HG02840 (cell line): ENCODE data around the gene RBBP8NL.

ENCODE experiments used
- ATAC-seq: cut with Tn5 transposase; IDR thresholded peaks from one replicate; pipeline ENCODE4 v1.9.1; 2021; ENCODE audit warnings: mild to moderate bottlenecking, moderate library complexity, moderate number of reproducible peaks; ENCODE audit not compliant: unreplicated experiment, low FRiP score

The RBBP8NL gene

GRCh38 chr20:62367633-62368391 is 59.5 kb downstream of the RBBP8NL start:
- no peak for ATAC-seq

- ATAC-seq, result no peak
Measured at GRCh38 chr20:62367136-62367632, 60.2 kb downstream of the RBBP8NL start, which contains the start of gene LAMA5. TSS of gene LAMA5 (minus strand) at chr20:62367312. CDS start at chr20:62367245, 67 bp downstream.

GRCh38 chr20:62366370-62367135 is 60.8 kb downstream of the RBBP8NL start:
- no peak for ATAC-seq

GRCh38 chr20:62365814-62366369 is 61.4 kb downstream of the RBBP8NL start:
- ATAC-seq, result no peak

GRCh38 chr20:62364911-62365736 is 62.2 kb downstream of the RBBP8NL start:
- no peak for ATAC-seq

- no peak for ATAC-seq
Measured at GRCh38 chr20:62363920-62364851, 63.2 kb downstream of the RBBP8NL start.

- ATAC-seq, result no peak
Measured at GRCh38 chr20:62362991-62363919, 64.1 kb downstream of the RBBP8NL start.

- ATAC-seq, result no peak
Measured at GRCh38 chr20:62362590-62362940, 64.8 kb downstream of the RBBP8NL start.

GRCh38 chr20:62361799-62362589 is 65.3 kb downstream of the RBBP8NL start:
- no peak for ATAC-seq

- ATAC-seq, result no peak
Measured at GRCh38 chr20:62360854-62361798, 66.2 kb downstream of the RBBP8NL start.
